HCT116 (cell line): ENCODE results near the gene SRSF3. TPM values are rescaled to one million over a fixed set of nuclear protein-coding genes. Genes with fewer than 3 reads are reported as not detected.

Experiments used
- ATAC-seq: fragments of 200-7000 bp; cut with Tn5 transposase; 2 replicates; pipeline ENCODE4 v1.9.1; 2020; ENCODE audit warnings: mild to moderate bottlenecking, moderate library complexity
- BruUV-seq: library from RNA; stranded (reverse); fragments of 400-500 nt; replicated peaks from 2 replicates; lab custom pipeline; 2021; lab: Mats Ljungman, UMichigan
- CTCF ChIA-PET: fragments of 300-600 bp; sonication (Branson Sonifier 250); formaldehyde crosslinking; loops from one replicate; lab custom pipeline; 2021; ENCODE audit warnings: antibody characterized with exemption; lab: Charles Lee
- POLR2A ChIA-PET: fragments of 300-600, 350-600 bp; sonication (Branson Sonifier 250); formaldehyde crosslinking; loops from one replicate; lab custom pipeline; 2021; ENCODE audit warnings: antibody characterized with exemption; lab: Charles Lee
- RAD21 ChIA-PET, 2 experiments: fragments of 300-600 bp; sonication (Branson Sonifier 250); formaldehyde crosslinking; loops; one replicate each; lab custom pipeline; 2023; ENCODE audit warnings: low total read pairs in 2 of 2; ENCODE audit not compliant: uncharacterized antibody in 2 of 2, unreplicated experiment in 2 of 2, low non-redundant PET in 1 of 2; lab: Charles Lee
- DNase-seq: peaks from one replicate; pipeline ENCODE4 v3.0.0-alpha.2; 2010; ENCODE audit warnings: low read depth, low spot score
- H2AFZ ChIP-seq: fragments of 200-600 bp; shearing (Covaris generic), sonication (generic); 2 replicates; pipeline ENCODE4 v1.6.1; 2017; ENCODE audit warnings: low read depth, mixed run types, mixed read lengths, antibody characterized with exemption, low read length; ENCODE audit not compliant: poor library complexity, severe bottlenecking
- H3K27ac ChIP-seq: 2 replicates; pipeline ENCODE4 v1.5.1; 2012; ENCODE audit warnings: low read depth, low read length
- H3K27me3 ChIP-seq: fragments of 200-600 bp; sonication (generic); 2 replicates; pipeline ENCODE4 v1.6.1; 2016; ENCODE audit warnings: mixed run types, low read length, mixed read lengths; ENCODE audit not compliant: insufficient read depth
- H3K36me3 ChIP-seq, 2 experiments: fragments of 200-500 bp in 1 of 2; fragments of 200-600 bp in 1 of 2; sonication (Bioruptor generic) in 1 of 2; sonication (generic) in 1 of 2; 2 replicates each; pipeline versions ENCODE4 v1.5.1 to v1.6.1; 2014 to 2016; ENCODE audit warnings: low read length in 2 of 2, inconsistent platforms in 1 of 2, mixed read lengths in 1 of 2, mixed run types in 1 of 2; ENCODE audit not compliant: insufficient read depth in 2 of 2, control insufficient read depth in 1 of 2
- H3K4me1 ChIP-seq, 2 experiments: fragments of 200-600 bp in 1 of 2; sonication (generic) in 1 of 2; 2 replicates each; pipeline versions ENCODE4 v1.5.1 to v1.6.1; 2012 to 2017; ENCODE audit warnings: low read length in 2 of 2, inconsistent platforms in 1 of 2, mild to moderate bottlenecking in 1 of 2, mixed read lengths in 1 of 2, mixed run types in 1 of 2, moderate library complexity in 1 of 2; ENCODE audit not compliant: insufficient read depth in 2 of 2, control insufficient read depth in 1 of 2
- H3K4me2 ChIP-seq: fragments of 200-600 bp; sonication (generic); 2 replicates; pipeline ENCODE4 v1.6.1; 2017; ENCODE audit warnings: mixed run types, low read length, mixed read lengths
- H3K4me3 ChIP-seq, 2 experiments: fragments of 200-600 bp in 1 of 2; sonication (generic) in 1 of 2; replicated peaks in 1 of 2; 2 replicates each; pipeline ENCODE4 v1.5.1; 2011 to 2016; ENCODE audit warnings: low read length in 2 of 2, control low read depth in 1 of 2, low read depth in 1 of 2, mild to moderate bottlenecking in 1 of 2, mixed read lengths in 1 of 2, mixed run types in 1 of 2
- H3K79me2 ChIP-seq: fragments of 200-600 bp; sonication (generic); 2 replicates; pipeline ENCODE4 v1.6.1; 2017; ENCODE audit warnings: mild to moderate bottlenecking, mixed run types, low read length, moderate library complexity, mixed read lengths; ENCODE audit not compliant: insufficient read depth
- H3K9ac ChIP-seq: fragments of 200-600 bp; sonication (generic); 2 replicates; pipeline ENCODE4 v1.6.1; 2016; ENCODE audit warnings: low read length, mixed read lengths
- H3K9me2 ChIP-seq: fragments of 200-600 bp; sonication (generic), shearing (Covaris generic); 2 replicates; pipeline ENCODE4 v1.6.1; 2017; ENCODE audit warnings: mixed run types, mild to moderate bottlenecking, moderate library complexity; ENCODE audit not compliant: insufficient read depth
- H3K9me3 ChIP-seq, 2 experiments: fragments of 200-500 bp in 1 of 2; fragments of 200-600 bp in 1 of 2; sonication (Bioruptor generic) in 1 of 2; sonication (generic) in 1 of 2; 2 replicates each; pipeline ENCODE4 v1.6.1; 2014 to 2017; ENCODE audit warnings: low read length in 2 of 2, mixed read lengths in 2 of 2, inconsistent platforms in 1 of 2, low read depth in 1 of 2, mild to moderate bottlenecking in 1 of 2, mixed run types in 1 of 2, moderate library complexity in 1 of 2; ENCODE audit not compliant: control insufficient read depth in 1 of 2, insufficient read depth in 1 of 2
- H4K20me1 ChIP-seq: fragments of 200-600 bp; sonication (generic), shearing (Covaris generic); 2 replicates; pipeline ENCODE4 v1.6.1; 2017; ENCODE audit warnings: mixed run types, mild to moderate bottlenecking, moderate library complexity; ENCODE audit not compliant: insufficient read depth
- CBX3 ChIP-seq: IDR thresholded peaks from 2 replicates; pipeline ENCODE4 v1.6.1; 2012; ENCODE audit warnings: low read depth
- CEBPB ChIP-seq: IDR thresholded peaks from 2 replicates; pipeline ENCODE4 v1.6.1; 2012; ENCODE audit warnings: low read depth
- EGR1 ChIP-seq: IDR thresholded peaks from 2 replicates; pipeline ENCODE4 v1.6.1; 2012; ENCODE audit warnings: low read depth
- ELF1 ChIP-seq: IDR thresholded peaks from 2 replicates; pipeline ENCODE4 v1.6.1; 2012; ENCODE audit warnings: low read depth, borderline replicate concordance
- FOSL1 ChIP-seq: IDR thresholded peaks from 2 replicates; pipeline ENCODE4 v1.6.1; 2012; ENCODE audit warnings: low read depth
- JUND ChIP-seq: IDR thresholded peaks from 2 replicates; pipeline ENCODE4 v1.6.1; 2012
- POLR2A ChIP-seq: IDR thresholded peaks from 2 replicates; pipeline ENCODE4 v1.7.0; 2011; ENCODE audit warnings: borderline replicate concordance; ENCODE audit not compliant: insufficient read depth, insufficient read length; ENCODE audit errors: extremely low read depth
- POLR2AphosphoS5 ChIP-seq: IDR thresholded peaks from 2 replicates; pipeline ENCODE4 v1.6.1; 2011; ENCODE audit warnings: mild to moderate bottlenecking, low read depth, low read length, moderate library complexity
- SIN3A ChIP-seq: IDR thresholded peaks from 2 replicates; pipeline ENCODE4 v1.6.1; 2012; ENCODE audit warnings: low read depth
- SP1 ChIP-seq: IDR thresholded peaks from 2 replicates; pipeline ENCODE4 v1.6.1; 2012; ENCODE audit warnings: low read depth
- TCF7L2 ChIP-seq: IDR thresholded peaks from 2 replicates; pipeline ENCODE4 v1.7.0; 2011; ENCODE audit warnings: borderline replicate concordance, inconsistent platforms; ENCODE audit not compliant: insufficient read depth, insufficient read length; ENCODE audit errors: extremely low read depth
- intact Hi-C: fragments of 100-400 bp; cut with micrococcal nuclease; formaldehyde crosslinking; loops from 2 replicates; pipeline ENCODE4 v1.10.0; 2022
- total RNA-seq: library from RNA; stranded (reverse); gene quantifications from one replicate; pipeline ENCODE4 v1.2.1, GENCODE V29; 2021; ENCODE audit not compliant: unreplicated experiment
- TF ChIP-seq, protein P1 (sequence below): IDR thresholded peaks from 2 replicates; pipeline ENCODE4 v1.6.1; 2012
- TF ChIP-seq, protein P2 (sequence below): IDR thresholded peaks from 2 replicates; pipeline ENCODE4 v1.6.1; 2012
- TF ChIP-seq, protein P3 (sequence below), 3 experiments: fragments of 200-600 bp in 1 of 3; sonication (generic) in 1 of 3; IDR thresholded peaks in 2 of 3; conservative IDR thresholded peaks in 1 of 3; 2 replicates each; pipeline ENCODE4 v1.5.1; 2012 to 2017; ENCODE audit warnings: low read depth in 2 of 3, low read length in 2 of 3, antibody characterized with exemption in 1 of 3, borderline replicate concordance in 1 of 3, control low read depth in 1 of 3, mild to moderate bottlenecking in 1 of 3, mixed read lengths in 1 of 3, mixed run types in 1 of 3, moderate library complexity in 1 of 3; ENCODE audit not compliant: insufficient read depth in 1 of 3
- TF ChIP-seq, protein P4 (sequence below): IDR thresholded peaks from 2 replicates; pipeline ENCODE4 v1.6.1; 2012; ENCODE audit warnings: low read depth

Gene SRSF3
- total RNA-seq, 1 experiment from 2014 or later: 362 TPM

DNA sequence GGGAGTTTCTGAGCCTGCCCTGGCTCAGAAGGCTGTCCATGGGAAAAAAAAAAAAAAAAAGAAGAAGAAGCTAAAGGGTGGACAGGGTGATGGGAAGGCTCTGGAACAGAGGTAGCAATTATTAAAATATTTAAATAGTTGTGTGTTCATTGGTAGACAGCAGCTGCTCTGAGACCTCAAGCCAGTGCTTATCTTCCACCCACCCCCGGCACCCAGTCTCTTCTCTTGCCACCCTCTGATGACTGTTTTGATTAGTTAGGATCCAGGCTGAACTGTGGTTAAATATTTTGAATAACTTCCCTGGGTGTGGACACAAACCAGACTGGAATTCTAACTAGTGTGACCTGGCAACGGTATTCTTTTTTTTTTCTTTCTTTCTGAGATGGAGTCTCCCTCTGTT is 16.9 kb upstream of the SRSF3 start:
- TF ChIP-seq, protein P1, sequence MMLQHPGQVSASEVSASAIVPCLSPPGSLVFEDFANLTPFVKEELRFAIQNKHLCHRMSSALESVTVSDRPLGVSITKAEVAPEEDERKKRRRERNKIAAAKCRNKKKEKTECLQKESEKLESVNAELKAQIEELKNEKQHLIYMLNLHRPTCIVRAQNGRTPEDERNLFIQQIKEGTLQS: no peak
- TF ChIP-seq POLR2AphosphoS5: no peak
- peak; percentile 42; the same call in 1 of the 2 replicates for TF ChIP-seq SP1
- ChIA-PET POLR2A (no interaction called here), RAD21 (no interaction called here), CTCF (interaction anchor here (0.6 kb wide), 1 partner anchor 11 kb away, joined by 3 read pairs; no protein-coding TSS in a partner anchor)
- no peaks in the 10 kb centered on the region for H3K9me2 ChIP-seq
- H3K36me3 ChIP-seq: no peaks in the 10 kb centered on the region
- peak; percentile 33 for DNase-seq
- peaks cover 27 to 46% of the 10 kb centered on the region in 2 experiments for H3K4me1 ChIP-seq
- no peaks in the 10 kb centered on the region for H3K79me2 ChIP-seq
- H3K4me2 ChIP-seq: peak overlapping the region; percentile 65
- H2AFZ ChIP-seq: peak overlapping the region; percentile 93
- BruUV-seq: no TSS peak
- H3K9me3 ChIP-seq: no peaks in the 10 kb centered on the region
- H3K27ac ChIP-seq: peak overlapping the region; percentile 30; the same call in 1 of the 2 replicates
- no peaks in the 10 kb centered on the region for H4K20me1 ChIP-seq
- peak overlapping the region; percentile 32 for H3K9ac ChIP-seq
- peak; percentile 67 for ATAC-seq
- no peaks in the 10 kb centered on the region for H3K27me3 ChIP-seq
- intact Hi-C loops: no loop called here
- peak overlapping the region in 1 of 2 experiments; percentile 25; a peak in 2 of 4 replicates for H3K4me3 ChIP-seq

DNA sequence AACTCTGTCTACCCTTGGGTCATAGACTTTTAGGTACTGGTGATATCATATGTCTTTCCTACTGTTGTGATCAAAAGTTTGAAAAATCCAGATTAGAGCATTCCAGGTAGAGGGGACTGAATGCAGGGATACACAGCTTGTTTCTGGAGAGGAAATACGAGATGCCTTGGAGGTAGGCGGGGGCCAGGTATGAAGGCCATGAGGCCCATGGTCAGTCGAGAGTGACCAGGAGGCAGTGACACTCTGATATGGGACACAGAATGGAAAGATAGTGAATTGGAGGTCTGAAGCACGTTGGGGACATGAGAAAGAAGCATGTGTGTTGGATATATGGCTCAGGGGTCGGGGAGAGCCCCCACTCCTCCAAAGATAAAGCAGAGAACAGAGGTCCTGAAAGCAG is 16.1 kb upstream of the SRSF3 start:
- no peak overlapping the region for H3K4me3 ChIP-seq
- CTCF ChIA-PET: no interaction called here
- H3K27me3 ChIP-seq: no peaks in the 10 kb centered on the region
- no peaks in the 10 kb centered on the region for H3K9me3 ChIP-seq
- POLR2A ChIA-PET: no interaction called here
- no peaks in the 10 kb centered on the region for H3K79me2 ChIP-seq
- peak overlapping the region; percentile 65 for H3K4me2 ChIP-seq
- peak overlapping the region; percentile 93 for H2AFZ ChIP-seq
- no peaks in the 10 kb centered on the region for H3K9me2 ChIP-seq
- H4K20me1 ChIP-seq: no peaks in the 10 kb centered on the region
- TF ChIP-seq SP1: no peak
- TF ChIP-seq ELF1: no peak
- TF ChIP-seq FOSL1: no peak
- TF ChIP-seq JUND: no peak
- TF ChIP-seq, protein P1: no peak
- TF ChIP-seq CBX3: no peak
- TF ChIP-seq EGR1: no peak
- TF ChIP-seq, protein P2, sequence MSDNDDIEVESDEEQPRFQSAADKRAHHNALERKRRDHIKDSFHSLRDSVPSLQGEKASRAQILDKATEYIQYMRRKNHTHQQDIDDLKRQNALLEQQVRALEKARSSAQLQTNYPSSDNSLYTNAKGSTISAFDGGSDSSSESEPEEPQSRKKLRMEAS: no peak
- TF ChIP-seq, protein P3, sequence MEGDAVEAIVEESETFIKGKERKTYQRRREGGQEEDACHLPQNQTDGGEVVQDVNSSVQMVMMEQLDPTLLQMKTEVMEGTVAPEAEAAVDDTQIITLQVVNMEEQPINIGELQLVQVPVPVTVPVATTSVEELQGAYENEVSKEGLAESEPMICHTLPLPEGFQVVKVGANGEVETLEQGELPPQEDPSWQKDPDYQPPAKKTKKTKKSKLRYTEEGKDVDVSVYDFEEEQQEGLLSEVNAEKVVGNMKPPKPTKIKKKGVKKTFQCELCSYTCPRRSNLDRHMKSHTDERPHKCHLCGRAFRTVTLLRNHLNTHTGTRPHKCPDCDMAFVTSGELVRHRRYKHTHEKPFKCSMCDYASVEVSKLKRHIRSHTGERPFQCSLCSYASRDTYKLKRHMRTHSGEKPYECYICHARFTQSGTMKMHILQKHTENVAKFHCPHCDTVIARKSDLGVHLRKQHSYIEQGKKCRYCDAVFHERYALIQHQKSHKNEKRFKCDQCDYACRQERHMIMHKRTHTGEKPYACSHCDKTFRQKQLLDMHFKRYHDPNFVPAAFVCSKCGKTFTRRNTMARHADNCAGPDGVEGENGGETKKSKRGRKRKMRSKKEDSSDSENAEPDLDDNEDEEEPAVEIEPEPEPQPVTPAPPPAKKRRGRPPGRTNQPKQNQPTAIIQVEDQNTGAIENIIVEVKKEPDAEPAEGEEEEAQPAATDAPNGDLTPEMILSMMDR (IDR thresholded peaks at IDR 0.05 in 2 of 3, conservative IDR thresholded peaks at IDR 0.05 in 1 of 3; ENCODE audit: borderline replicate concordance in 1 of 3, insufficient read depth in 1 of 3, low read depth in 2 of 3, low read length in 2 of 3): no peak
- TF ChIP-seq SIN3A: no peak
- TF ChIP-seq TCF7L2: no peak
- TF ChIP-seq, protein P4, sequence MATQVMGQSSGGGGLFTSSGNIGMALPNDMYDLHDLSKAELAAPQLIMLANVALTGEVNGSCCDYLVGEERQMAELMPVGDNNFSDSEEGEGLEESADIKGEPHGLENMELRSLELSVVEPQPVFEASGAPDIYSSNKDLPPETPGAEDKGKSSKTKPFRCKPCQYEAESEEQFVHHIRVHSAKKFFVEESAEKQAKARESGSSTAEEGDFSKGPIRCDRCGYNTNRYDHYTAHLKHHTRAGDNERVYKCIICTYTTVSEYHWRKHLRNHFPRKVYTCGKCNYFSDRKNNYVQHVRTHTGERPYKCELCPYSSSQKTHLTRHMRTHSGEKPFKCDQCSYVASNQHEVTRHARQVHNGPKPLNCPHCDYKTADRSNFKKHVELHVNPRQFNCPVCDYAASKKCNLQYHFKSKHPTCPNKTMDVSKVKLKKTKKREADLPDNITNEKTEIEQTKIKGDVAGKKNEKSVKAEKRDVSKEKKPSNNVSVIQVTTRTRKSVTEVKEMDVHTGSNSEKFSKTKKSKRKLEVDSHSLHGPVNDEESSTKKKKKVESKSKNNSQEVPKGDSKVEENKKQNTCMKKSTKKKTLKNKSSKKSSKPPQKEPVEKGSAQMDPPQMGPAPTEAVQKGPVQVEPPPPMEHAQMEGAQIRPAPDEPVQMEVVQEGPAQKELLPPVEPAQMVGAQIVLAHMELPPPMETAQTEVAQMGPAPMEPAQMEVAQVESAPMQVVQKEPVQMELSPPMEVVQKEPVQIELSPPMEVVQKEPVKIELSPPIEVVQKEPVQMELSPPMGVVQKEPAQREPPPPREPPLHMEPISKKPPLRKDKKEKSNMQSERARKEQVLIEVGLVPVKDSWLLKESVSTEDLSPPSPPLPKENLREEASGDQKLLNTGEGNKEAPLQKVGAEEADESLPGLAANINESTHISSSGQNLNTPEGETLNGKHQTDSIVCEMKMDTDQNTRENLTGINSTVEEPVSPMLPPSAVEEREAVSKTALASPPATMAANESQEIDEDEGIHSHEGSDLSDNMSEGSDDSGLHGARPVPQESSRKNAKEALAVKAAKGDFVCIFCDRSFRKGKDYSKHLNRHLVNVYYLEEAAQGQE: no peak
- no peak for TF ChIP-seq POLR2A
- TF ChIP-seq CEBPB: no peak
- H3K9ac ChIP-seq: peak overlapping the region; percentile 32
- H3K4me1 ChIP-seq: peaks cover 27 to 41% of the 10 kb centered on the region in 2 experiments
- no peak for ATAC-seq
- BruUV-seq: no TSS peak
- RAD21 ChIA-PET: no interaction called here
- intact Hi-C loops: no loop called here
- no peak for DNase-seq
- no peaks in the 10 kb centered on the region for H3K36me3 ChIP-seq
- H3K27ac ChIP-seq: peak overlapping the region; percentile 30
